ENCODE data around the gene EFCAB5. TPM values are rescaled to one million over a fixed set of nuclear protein-coding genes. Genes with fewer than 3 reads are reported as not detected.
"Not testable (repeated sequence)": the region's sequence is repeated elsewhere in the genome, so short reads cannot be mapped to it uniquely, and the experiment has no call there.

EFCAB5 gene
- under 1 TPM; 0.54 to 0.81 TPM for total RNA-seq

DNA sequence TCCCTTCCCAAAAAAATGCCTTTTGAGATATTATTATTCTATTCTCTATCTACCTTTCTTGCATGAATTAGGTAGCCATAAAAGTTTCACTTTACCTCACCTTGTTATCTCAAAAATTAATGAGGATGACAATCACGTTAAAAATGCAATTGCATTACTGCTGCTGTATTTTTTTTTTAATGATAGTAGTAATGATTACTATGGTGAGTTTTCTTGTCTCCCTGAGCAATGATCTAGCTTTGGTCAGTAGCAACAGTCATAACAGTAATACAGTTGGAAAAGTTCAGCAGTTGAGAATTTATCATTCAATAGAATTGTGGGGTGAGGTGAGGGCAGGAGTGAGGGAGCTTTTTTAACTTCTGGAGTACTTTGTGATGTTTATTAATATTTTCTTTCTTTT, at the start of gene EFCAB5:
EFCAB5 (plus strand) TSS at position 301 of the 400 bp plus-strand sequence. CDS start 163 bp downstream, outside the sequence.
- ChIA-PET CTCF (interaction anchor here (1.2 to 4.0 kb wide), 3 partner anchors 10 to 134 kb away, joined by 3 to 30 read pairs (median 7); no protein-coding TSS in a partner anchor), POLR2A (no interaction called here)
- Mint-ChIP-seq H3K4me3 (no peak within 1 kb of the TSS), H3K36me3 (ENCODE audit: low read depth) (no peaks in the 10 kb centered on the region), H3K9me3 (no peaks in the 10 kb centered on the region), H3K4me1 (ENCODE audit: low read depth) (peaks cover 6% of the 10 kb centered on the region), H3K27ac (no peak within 1 kb of the TSS), H3K27me3 (no peaks in the 10 kb centered on the region)
- TF ChIP-seq, protein P1, sequence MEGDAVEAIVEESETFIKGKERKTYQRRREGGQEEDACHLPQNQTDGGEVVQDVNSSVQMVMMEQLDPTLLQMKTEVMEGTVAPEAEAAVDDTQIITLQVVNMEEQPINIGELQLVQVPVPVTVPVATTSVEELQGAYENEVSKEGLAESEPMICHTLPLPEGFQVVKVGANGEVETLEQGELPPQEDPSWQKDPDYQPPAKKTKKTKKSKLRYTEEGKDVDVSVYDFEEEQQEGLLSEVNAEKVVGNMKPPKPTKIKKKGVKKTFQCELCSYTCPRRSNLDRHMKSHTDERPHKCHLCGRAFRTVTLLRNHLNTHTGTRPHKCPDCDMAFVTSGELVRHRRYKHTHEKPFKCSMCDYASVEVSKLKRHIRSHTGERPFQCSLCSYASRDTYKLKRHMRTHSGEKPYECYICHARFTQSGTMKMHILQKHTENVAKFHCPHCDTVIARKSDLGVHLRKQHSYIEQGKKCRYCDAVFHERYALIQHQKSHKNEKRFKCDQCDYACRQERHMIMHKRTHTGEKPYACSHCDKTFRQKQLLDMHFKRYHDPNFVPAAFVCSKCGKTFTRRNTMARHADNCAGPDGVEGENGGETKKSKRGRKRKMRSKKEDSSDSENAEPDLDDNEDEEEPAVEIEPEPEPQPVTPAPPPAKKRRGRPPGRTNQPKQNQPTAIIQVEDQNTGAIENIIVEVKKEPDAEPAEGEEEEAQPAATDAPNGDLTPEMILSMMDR (IDR thresholded peaks at IDR 0.05) = no peak
- DNase-seq = no peak
- intact Hi-C loops (cut with micrococcal nuclease) = no loop called here
- no peak for ATAC-seq

DNA sequence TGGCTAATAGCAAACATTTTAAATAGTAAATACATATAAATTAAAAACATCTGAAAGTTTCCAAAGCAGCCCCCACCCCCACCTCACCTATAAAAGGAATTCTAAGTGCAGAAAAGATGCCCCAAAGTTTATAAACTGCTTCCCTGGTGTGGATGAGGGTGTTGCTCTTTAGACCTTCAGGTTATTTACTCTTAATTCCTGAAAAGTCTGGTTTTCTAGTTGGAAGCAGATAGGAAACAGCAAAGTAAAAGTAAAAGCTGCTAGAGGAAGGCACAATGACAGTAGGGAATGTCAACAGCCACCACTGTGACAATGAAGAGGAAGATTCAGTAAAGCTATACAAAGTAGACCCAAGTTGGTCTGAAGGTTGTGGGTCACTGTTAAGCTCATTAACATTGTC, 49.2 kb upstream of the EFCAB5 start:
- Mint-ChIP-seq H3K27me3 (no peaks in the 10 kb centered on the region), H3K4me3 (no peak overlapping the region), H3K36me3 (ENCODE audit: low read depth) (peaks cover 15% of the 10 kb centered on the region), H3K4me1 (ENCODE audit: low read depth) (peaks cover 14% of the 10 kb centered on the region), H3K9me3 (peaks cover 3% of the 10 kb centered on the region), H3K27ac (no peak overlapping the region)
- ChIA-PET CTCF (interaction anchor here (2.2 kb wide), 1 partner anchor 39 kb away, joined by 18 read pairs; the partner anchor contains the start of gene SSH2), POLR2A (interaction anchor here (0.8 kb wide), 1 partner anchor 505 kb away, joined by 3 read pairs; no protein-coding TSS in a partner anchor)
- DNase-seq (no peak), ATAC-seq (no peak)
- intact Hi-C loops (cut with micrococcal nuclease) = no loop called here
- TF ChIP-seq, protein P1 (IDR thresholded peaks at IDR 0.05) = no peak

DNA sequence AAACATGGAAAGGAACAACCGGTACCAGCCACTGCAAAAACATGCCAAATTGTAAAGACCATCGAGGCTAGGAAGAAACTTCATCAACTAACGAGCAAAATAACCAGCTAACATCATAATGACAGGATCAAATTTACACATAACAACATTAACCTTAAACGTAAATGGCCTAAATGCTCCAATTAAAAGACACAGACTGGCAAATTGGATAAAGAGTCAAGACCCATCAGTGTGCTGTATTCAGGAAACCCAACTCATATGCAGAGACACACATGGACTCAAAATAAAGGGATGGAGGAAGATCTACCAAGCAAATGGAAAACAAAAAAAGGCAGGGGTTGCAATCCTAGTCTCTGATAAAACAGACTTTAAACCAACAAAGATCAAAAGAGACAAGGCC, 44.3 kb upstream of the EFCAB5 start:
- H3K9me3 Mint-ChIP-seq; H3K4me3 Mint-ChIP-seq; intact Hi-C loops (cut with micrococcal nuclease); DNase-seq; ATAC-seq; H3K36me3 Mint-ChIP-seq (ENCODE audit: low read depth); H3K27ac Mint-ChIP-seq; POLR2A ChIA-PET; H3K27me3 Mint-ChIP-seq: not testable (repeated sequence)
- CTCF ChIA-PET = interaction anchor here (1.3 kb wide), 1 partner anchor 33 kb away, joined by 4 read pairs; the partner anchor contains the start of gene SSH2
- H3K4me1 Mint-ChIP-seq (ENCODE audit: low read depth) = peaks cover 17% of the 10 kb centered on the region

DNA sequence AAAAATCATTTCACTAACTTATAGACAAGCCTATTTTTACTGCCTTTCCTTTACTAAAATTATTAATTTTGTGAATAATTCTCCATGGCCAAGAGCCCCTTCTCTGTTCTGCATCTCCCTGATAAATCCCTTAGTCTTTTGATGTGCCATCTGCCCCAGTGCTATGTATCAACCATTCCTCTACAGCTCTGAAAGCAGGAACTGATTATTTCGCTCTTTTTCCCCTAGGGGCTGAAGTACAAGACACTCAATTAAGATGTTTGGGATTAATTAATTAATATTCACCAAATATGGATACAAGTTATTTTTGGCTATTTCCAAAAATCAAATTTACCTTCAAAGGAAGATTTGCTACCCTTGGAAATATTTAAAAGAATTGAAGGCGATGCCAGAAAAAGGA, 38.0 kb upstream of the EFCAB5 start:
- CTCF ChIA-PET = interaction anchor here (1.4 to 3.0 kb wide), 2 partner anchors 27 to 96 kb away, joined by 4 to 7 read pairs; partner anchors contain the start of gene SSH2
- intact Hi-C loops (cut with micrococcal nuclease) = no loop called here
- TF ChIP-seq, protein P1 (IDR thresholded peaks at IDR 0.05) = no peak
- Mint-ChIP-seq H3K36me3 (ENCODE audit: low read depth) (peaks cover 12% of the 10 kb centered on the region), H3K4me3 (no peak overlapping the region), H3K27me3 (no peaks in the 10 kb centered on the region), H3K9me3 (peaks cover 10% of the 10 kb centered on the region), H3K4me1 (ENCODE audit: low read depth) (peaks cover 27% of the 10 kb centered on the region), H3K27ac (no peak overlapping the region)
- POLR2A ChIA-PET = interaction anchor here (1.2 kb wide), 1 partner anchor 9 kb away, joined by 5 read pairs; no protein-coding TSS in a partner anchor
- DNase-seq (no peak), ATAC-seq (no peak)

DNA sequence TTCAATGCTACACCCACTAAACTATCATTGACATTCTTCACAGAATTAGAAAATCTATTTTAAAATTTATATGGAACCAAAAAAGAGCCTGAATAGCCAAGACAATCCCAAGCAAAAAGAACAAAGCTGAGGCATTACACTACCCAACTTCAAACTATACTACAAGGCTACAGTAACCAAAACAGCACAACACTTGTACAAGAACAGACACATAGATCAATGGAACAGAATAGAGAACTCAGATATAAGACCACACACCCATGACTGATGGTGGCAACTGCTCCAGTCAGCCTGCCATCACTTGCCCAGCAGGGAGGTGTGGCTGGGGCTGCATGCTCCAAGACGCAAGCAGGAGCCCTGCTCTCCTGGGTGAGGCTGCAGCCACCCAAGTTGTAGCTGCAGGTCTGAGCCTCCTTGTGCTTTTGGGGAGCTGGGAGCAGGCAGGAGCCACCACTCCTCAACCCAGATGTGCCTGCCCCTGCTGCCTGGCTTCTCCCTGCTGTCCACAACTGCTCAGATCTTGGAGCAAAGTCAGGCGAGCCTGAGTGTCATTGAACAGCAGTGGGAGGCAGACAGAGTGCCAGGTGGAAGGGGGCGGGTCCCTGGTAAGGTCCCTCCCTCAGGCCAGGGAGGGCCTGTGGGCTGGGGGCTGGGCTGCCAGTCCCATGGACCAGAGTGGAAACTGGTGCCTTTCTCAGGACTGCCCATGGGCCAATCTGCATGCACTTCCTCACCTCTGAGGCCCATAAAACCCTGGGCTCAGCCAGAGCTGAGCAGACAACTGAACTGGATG, 36.2 kb upstream of the EFCAB5 start:
- ATAC-seq (no peak), DNase-seq (no peak)
- Mint-ChIP-seq H3K36me3 (ENCODE audit: low read depth) (peaks cover 12% of the 10 kb centered on the region), H3K9me3 (peaks cover 10% of the 10 kb centered on the region), H3K27me3 (no peaks in the 10 kb centered on the region), H3K27ac (no peak overlapping the region), H3K4me3 (no peak overlapping the region), H3K4me1 (ENCODE audit: low read depth) (peaks cover 37% of the 10 kb centered on the region)
- CTCF ChIA-PET = interaction anchor here (1.0 kb wide), 1 partner anchor 26 kb away, joined by 4 read pairs; no protein-coding TSS in a partner anchor
- POLR2A ChIA-PET = interaction anchor here (1.0 kb wide), 1 partner anchor 12 kb away, joined by 3 read pairs; no protein-coding TSS in a partner anchor
- intact Hi-C loops (cut with micrococcal nuclease) = no loop called here
- TF ChIP-seq, protein P1 (IDR thresholded peaks at IDR 0.05) = no peak

All from activated CD8-positive, alpha-beta T cell treated with anti-CD3 and anti-CD28 coated beads for 36 hours (primary cell).